Stimulated activated CD4-positive, alpha-beta T cell treated with anti-CD3 and anti-CD28 coated beads, Interleukin-15, amount 100 ng/mL, for 48 hours (primary cell): ENCODE measurements around the gene DGCR8.
A peak's percentile ranks its signal among the peaks of the same experiment; 100 is the strongest.
"Not testable (repeated sequence)": the region's sequence is repeated elsewhere in the genome, so short reads cannot be mapped to it uniquely, and the experiment has no call there.

Experiments used
- DNase-seq, 2 donors: peaks; one replicate each; pipeline ENCODE4 v3.0.0-alpha.2; 2020; ENCODE audit warnings: low read depth in 2 of 2

The DGCR8 gene

GRCh38 chr22:20152464-20152890 is 72.4 kb downstream of the DGCR8 start:
- DNase-seq = no peak

DNA sequence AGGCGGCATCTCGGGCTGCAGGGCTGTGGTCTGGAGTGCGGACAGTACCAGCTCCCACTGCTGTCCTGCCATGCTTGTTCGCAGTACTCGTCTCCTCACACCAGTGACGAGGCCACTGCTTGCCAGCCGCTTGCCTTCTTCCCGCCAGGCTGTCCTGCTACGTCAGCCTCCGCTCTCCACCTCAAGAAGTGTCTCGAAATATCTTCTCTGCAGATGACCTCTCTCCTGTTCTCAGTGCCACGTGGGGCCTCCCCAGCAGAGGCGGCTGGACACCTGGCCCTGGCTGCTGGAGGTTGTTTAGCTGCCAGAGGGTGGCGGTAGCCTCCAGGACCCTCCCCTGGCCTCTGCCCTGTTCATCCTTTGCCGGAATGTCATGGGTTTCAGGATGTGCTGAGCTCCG is 73.9 kb downstream of the DGCR8 start:
- DNase-seq = no peak

DNA sequence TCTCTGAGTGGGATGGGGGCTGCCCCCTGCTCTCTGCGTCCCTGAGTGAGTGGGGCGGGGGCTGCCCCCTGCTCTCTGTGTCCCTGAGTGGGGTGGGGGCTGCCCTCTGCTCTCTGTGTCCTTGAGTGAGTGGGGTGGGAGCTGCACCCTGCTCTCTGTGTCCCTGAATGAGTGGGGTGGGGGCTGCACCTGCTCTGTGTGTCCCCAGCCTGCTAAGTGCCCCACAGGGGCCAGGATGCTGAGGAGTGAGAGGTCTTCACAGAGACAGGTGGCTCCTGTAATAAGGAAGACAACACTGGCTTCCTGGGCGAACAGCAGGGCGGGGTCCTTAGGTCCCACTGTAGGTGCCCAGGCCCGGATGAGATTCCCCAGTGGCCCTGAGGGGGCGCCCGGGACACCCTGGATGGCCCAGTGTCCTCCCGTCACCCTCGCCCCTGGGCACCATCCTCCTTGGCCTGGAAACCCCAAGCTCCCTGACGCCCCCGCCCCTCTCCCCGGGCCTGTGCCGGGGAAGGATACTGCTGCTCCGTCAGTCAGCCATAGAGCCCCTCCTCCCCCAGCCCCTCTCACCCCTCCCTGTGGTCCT is 74.7 kb downstream of the DGCR8 start:
- no peak for DNase-seq

DNA sequence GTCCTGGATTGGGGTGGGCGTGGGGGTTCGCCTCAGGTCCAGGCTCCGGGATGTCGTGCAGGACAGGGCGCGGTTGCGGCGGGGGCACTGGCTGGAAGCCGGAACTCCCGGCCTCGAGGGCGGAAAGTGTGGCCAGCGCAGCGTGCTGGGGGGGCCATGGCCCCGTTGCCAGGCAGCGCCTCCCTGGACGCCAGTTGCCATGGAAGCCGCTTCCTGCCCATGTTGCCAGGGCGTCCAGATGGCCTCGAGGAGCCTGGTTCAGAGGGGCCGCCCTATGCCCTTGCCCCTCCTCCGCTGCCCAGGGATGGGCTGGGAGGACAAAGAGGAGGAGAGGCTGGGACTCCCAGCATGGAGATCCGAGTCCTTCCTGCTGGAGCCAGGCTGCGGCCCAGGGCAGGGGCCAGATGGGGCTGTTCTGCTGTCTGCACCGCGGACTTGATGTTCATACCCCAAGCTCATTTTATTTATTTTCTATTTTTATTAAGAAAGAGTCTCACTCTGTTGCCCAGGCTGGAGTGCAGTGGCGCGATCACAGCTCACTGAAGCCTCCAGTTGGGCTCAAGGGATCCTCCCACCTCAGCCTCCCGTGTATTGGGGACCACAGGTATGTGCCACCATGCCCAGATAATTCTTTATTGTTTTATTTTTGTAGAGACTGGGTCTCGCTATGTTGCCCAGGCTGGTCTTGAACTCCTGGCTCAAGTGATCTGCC is 75.4 kb downstream of the DGCR8 start:
- DNase-seq = no peak

DNA sequence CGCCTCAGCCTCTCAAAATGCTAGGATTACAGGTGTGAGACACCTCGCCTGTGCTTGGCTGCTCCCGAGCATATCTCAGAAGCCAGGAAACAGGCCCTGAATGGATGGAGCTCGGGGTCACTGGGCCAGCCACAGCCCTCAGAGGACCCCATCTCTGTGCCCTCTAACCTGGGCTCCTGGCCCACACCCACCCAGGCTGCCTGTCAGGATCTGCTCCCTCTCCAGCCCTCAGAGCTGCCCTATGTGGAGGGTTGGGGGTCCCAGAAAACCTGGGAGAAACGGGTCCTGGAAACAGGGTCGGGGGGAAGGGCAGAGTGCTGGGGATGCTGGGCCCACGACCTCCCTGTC is 76.0 kb downstream of the DGCR8 start:
- DNase-seq = no peak

GRCh38 chr22:20156611-20157429 is 76.8 kb downstream of the DGCR8 start:
- DNase-seq = peak; percentile 72 to 80

DNA sequence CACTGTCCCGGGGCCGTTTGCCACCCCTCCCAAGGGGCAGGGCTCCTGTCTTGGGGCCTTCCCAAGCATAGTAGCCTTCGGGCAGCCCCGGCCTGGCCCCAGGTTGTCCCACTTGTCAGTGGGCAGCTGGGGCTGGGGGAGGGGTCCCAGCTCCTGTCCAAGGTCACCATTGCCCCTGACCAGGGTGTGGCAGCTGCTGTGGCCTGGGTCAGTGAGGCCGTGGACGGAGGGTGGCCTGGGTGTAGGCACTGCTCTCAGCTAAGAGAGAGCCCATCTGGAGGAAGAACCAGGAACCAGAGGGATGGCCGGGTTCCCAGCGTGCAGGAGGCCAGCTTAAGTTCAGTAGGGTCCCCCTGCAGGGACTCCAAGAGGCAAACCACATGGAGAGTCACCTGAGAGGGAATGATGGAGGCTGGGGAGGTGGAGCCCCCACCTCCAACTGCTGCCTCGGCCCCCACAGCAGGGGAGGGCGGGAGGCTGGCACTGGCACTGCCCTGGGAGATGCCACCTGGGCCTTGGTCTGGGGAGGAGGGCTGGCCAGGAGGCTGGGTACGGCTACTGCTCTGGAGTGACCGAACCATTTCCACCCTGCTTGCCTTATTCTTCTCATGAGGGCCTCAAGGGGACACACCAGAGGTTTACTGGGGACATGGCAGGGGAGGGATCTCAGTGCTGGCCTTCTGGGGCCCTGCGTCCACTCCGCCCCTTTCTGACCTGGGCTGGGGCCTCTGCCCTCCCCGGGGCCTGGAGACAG is 77.6 kb downstream of the DGCR8 start:
- DNase-seq = no peak

DNA sequence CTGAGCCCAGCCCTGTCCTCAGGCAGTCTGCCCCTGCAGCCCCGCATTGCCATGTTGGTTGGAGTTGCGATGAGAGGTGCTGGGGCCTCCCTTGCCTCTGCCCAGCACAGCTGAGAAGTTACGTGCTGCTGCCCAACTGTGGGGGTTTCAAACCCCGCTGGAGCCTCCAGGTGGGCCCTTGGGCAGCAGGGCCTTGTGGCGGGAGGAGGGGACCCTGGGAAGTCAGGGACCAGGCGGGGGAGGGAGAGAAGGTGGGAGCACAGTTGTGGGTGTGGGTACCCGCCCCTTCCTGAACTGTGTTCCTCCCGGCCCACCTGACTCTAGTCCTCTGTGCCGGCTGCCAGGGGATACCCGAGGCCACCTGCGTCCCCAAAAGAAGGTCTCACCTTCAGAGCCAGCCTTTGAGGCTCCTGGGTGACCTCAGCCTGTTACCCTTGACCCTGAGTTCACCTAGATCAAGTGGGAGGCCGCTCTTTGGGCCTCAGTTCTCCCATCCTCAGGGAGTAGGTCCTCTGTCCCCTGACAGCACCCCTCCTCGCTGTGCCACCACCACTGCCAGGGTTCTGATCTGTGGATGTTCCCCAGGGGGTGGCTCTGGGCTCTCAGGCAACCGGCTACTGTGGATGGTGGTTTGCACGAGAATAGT is 78.5 kb downstream of the DGCR8 start:
- no peak for DNase-seq

GRCh38 chr22:20159076-20159475 is 79.0 kb downstream of the DGCR8 start:
- DNase-seq = no peak

- DNase-seq = not testable (repeated sequence)
These were observed 79.5 kb downstream of the DGCR8 start for GRCh38 chr22:20159531-20159930.

DNA sequence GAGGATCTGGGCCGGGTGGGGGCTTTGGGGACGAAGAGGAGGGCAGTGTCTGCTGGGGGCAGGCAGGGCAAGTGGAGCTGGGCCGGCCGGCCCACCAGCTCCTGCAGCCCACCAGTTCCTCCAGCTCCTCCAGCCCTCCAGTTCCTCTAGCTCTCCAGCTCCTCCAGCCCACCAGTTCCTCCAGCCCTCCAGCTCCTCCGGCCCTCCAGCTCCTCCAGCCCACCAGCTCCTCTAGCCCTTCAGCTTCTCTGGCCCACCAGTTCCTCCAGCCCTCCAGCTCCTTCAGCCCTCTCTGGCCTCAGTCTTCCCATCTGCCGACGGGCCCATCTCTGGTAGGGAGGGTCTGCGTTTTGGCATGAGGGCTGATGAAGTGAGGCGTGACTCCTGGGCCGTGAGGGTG is 80.0 kb downstream of the DGCR8 start:
- DNase-seq = no peak
